ENCODE results near the gene AANAT. TPM values are rescaled to one million over a fixed set of nuclear protein-coding genes. Genes with fewer than 3 reads are reported as not detected.

Gene AANAT
- total RNA-seq, 2 experiments from 2014 or later: 0.36 TPM; not detected in 1

GRCh38 chr17:76437467-76438402 is 29.7 kb upstream of the AANAT start:
- Mint-ChIP-seq H3K4me1 (peaks cover 27% of the 10 kb centered on the region), H3K9me3 (no peaks in the 10 kb centered on the region), H3K27me3 (no peaks in the 10 kb centered on the region), H3K36me3 (peaks cover 7% of the 10 kb centered on the region), H3K27ac (no peak overlapping the region), H3K4me3 (no peak overlapping the region)
- DNase-seq: no peak

DNA sequence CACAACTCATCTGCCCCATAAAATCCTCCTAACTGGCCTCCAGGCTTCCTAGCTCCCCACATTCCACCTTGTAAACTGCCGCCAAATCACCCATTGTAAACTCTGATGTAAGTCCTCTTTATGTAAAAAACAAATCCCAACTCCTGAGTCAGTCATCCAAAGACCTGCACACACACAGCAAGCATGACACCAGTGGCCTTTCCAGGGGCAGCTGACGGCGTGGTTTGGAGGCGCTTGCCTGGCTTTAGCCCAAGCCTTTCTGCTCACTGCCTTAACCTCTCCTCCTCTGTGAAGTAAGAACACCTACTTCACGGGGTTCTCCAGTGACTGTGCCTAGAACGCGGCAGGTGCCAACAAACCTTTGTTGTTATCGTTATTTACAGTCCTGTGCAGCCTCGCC is 28.5 kb upstream of the AANAT start:
- no peak overlapping the region for H3K27ac Mint-ChIP-seq
- no peak for DNase-seq
- H3K4me3 Mint-ChIP-seq: no peak overlapping the region
- no peaks in the 10 kb centered on the region for H3K9me3 Mint-ChIP-seq
- H3K27me3 Mint-ChIP-seq: no peaks in the 10 kb centered on the region
- peaks cover 12% of the 10 kb centered on the region for H3K36me3 Mint-ChIP-seq
- peaks cover 33% of the 10 kb centered on the region for H3K4me1 Mint-ChIP-seq

- no peaks in the 10 kb centered on the region for H3K9me3 Mint-ChIP-seq
- no peak overlapping the region for H3K27ac Mint-ChIP-seq
- peaks cover 12% of the 10 kb centered on the region for H3K36me3 Mint-ChIP-seq
- H3K4me3 Mint-ChIP-seq: no peak overlapping the region
- H3K27me3 Mint-ChIP-seq: no peaks in the 10 kb centered on the region
- DNase-seq: no peak
- H3K4me1 Mint-ChIP-seq: peaks cover 35% of the 10 kb centered on the region
These were observed 28.0 kb upstream of the AANAT start for GRCh38 chr17:76439314-76439928.

GRCh38 chr17:76440751-76441362 is 26.5 kb upstream of the AANAT start:
- H3K36me3 Mint-ChIP-seq: peaks cover 12% of the 10 kb centered on the region
- no peak overlapping the region for H3K4me3 Mint-ChIP-seq
- H3K4me1 Mint-ChIP-seq: peaks cover 48% of the 10 kb centered on the region
- DNase-seq: no peak
- no peaks in the 10 kb centered on the region for H3K27me3 Mint-ChIP-seq
- H3K9me3 Mint-ChIP-seq: no peaks in the 10 kb centered on the region
- H3K27ac Mint-ChIP-seq: no peak overlapping the region

GRCh38 chr17:76441686-76442340 is 25.6 kb upstream of the AANAT start:
- peaks cover 12% of the 10 kb centered on the region for H3K36me3 Mint-ChIP-seq
- H3K27me3 Mint-ChIP-seq: no peaks in the 10 kb centered on the region
- no peak for DNase-seq
- no peaks in the 10 kb centered on the region for H3K9me3 Mint-ChIP-seq
- H3K27ac Mint-ChIP-seq: no peak overlapping the region
- no peak overlapping the region for H3K4me3 Mint-ChIP-seq
- H3K4me1 Mint-ChIP-seq: peaks cover 57% of the 10 kb centered on the region

DNA sequence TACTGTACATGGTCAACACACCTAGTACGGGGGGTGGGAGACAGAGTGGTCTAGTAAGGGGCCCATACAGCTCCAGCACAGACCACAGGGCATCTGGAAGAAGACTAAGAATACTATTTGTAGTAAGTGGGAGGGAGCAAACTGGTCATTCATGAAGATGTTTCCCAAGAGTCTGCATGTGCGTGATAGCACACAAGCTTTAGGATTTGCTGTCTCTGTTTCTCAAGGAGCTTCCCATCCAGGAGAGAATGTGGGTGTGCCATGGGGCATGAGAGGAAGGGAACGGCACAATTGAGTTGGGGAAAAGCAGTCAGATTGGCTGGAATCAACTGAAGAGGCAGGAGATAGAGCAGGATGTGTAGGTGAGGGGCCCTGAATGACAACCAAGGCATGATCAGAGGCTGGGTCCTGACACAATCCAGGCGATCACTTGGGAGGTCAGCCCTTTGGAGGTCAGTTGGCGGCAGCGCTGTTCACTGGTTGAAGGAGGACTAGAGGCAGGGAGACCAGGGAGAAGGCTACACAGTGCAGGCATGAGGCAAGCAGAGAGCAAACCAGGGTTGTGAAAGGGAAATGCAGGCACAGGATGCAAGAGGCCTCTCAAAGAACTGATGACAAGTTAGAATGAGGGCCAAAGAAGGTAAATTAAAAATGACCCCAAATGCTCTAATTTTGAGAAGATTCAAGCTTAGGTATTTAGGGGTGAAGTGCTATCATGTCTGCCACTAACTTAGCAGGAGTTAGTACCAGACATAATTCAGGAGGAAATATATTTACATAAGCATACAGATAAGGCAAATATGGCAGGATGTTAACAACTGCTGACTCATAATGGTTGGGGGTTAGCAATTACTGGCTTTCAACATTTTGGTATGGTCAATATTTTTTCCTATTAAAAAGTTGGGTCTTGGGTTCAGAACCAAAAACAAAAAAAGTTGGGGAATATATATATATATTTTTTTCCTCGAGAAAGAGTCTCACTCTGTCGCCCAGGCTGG is 24.8 kb upstream of the AANAT start:
- Mint-ChIP-seq H3K36me3 (peaks cover 12% of the 10 kb centered on the region), H3K4me3 (no peak overlapping the region), H3K9me3 (no peaks in the 10 kb centered on the region), H3K4me1 (peaks cover 65% of the 10 kb centered on the region), H3K27ac (no peak overlapping the region), H3K27me3 (no peaks in the 10 kb centered on the region)
- DNase-seq: no peak

DNA sequence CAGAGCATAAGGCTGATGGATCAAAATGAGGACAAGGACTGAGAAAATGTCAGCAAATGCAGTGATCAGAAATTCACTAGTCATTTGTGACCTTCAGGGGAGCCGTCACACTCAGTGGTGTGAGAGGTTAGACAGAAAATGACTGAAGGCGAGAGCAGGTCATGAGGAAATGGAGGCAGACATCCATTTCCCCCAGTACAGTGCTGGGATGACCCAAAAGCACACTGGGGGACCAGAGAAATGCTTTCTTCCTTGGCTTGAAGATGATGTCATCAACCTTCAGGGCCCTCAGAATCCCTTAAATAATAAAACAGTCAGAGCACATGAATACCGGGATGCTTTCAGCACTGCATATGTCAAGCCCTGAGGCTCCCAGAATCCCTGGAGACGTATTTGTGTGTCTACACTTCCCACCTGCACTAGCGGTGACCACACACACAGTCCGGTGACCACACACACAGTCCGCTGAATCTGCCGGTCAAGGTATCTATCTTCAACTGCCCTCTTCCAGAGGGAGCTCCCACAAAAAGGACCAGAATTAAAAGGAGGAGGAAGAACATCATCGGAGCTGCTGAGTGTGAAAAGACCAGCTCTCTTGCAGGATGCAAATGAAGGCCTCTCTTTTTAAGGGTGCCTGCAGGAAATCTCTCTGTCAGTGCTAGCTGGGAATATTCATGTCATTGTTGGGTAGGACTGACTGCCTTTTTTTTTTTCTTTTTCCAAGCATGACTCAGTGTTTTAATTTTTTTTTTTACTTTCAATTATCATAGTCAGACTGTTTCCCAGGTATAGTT is 22.7 kb upstream of the AANAT start:
- H3K4me3 Mint-ChIP-seq: peak overlapping the region; percentile 26
- no peak overlapping the region for H3K27ac Mint-ChIP-seq
- no peaks in the 10 kb centered on the region for H3K27me3 Mint-ChIP-seq
- no peaks in the 10 kb centered on the region for H3K9me3 Mint-ChIP-seq
- H3K4me1 Mint-ChIP-seq: peaks cover 73% of the 10 kb centered on the region
- H3K36me3 Mint-ChIP-seq: peaks cover 13% of the 10 kb centered on the region
- DNase-seq: no peak

DNA sequence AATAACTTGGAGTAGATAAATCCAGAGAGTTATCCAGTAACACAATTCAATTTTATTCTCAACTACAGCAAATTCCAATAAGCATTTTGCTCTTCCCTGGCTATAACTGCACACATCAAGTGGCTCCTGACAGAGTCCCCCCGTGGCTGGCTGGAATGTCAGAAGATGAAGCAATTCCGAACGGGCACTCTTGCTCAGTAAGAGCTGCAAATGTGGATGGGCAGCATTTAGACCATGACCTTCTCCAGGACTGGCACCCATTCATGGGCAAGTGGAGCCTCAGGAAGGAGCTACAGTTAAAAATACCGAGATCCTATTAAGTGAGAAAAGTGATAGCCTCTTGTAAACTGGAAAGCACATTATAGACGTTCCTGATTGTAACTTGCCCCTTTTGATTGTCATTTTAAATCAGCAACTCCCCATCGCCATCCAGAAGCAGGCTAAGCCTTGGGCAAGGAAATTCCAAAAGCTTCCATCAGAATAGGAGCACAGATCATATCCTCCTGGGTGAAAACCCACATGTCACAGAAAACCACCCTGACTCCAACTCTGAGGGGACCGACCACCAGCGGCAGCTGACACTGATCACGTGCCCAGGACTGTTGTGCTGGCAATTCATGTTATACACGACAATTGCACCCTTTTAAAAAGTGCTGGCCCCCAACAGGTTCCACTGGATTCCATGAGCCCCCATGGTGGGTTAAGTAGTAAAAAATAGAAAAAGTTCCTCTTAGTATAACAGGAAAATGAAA is 21.5 kb upstream of the AANAT start:
- Mint-ChIP-seq H3K4me3 (no peak overlapping the region), H3K27me3 (no peaks in the 10 kb centered on the region)

DNA sequence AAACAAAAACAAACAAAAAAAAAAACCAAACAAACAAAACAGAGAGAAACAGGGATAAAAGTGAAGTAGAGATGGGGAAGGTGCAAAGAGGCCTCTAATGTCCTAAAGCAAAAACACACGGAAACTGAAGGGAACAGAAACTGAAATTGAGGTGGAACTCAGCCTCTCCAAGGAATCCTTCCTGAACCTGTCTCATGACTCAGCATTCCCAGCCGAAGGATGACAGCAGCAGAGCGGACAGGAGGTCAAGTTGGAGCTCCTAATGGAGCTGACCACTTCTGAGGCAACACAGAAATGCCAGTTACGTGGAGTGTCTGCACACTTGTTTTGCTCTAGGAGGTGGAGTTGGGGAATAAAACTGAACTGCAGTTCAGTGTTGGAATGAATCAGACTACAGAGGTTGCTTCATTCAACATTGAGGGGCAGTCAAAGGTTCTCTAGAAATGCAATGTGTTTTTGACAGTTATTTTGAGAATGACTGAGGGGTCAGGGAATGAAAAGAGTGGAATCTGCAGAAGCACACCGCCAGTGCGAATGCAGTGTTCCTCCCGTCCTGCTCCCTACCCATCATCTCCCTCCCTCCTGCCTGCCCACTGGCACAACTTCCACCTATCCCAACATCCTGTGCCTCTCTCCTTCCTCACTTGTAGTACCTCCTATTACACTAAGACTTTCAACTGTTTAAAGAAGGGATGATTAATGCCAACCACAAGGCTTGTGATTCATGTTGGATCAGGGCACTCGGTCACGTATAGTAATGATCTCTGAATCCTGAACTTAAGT is 20.8 kb upstream of the AANAT start:
- H3K9me3 Mint-ChIP-seq: no peaks in the 10 kb centered on the region
- H3K4me3 Mint-ChIP-seq: no peak overlapping the region
- H3K27ac Mint-ChIP-seq: no peak overlapping the region
- no peak for DNase-seq
- H3K27me3 Mint-ChIP-seq: no peaks in the 10 kb centered on the region
- peaks cover 13% of the 10 kb centered on the region for H3K36me3 Mint-ChIP-seq
- H3K4me1 Mint-ChIP-seq: peaks cover 80% of the 10 kb centered on the region

More for the DNA sequence above, 21.5 kb upstream of the AANAT start:
- peaks cover 13% of the 10 kb centered on the region for H3K36me3 Mint-ChIP-seq
- no peaks in the 10 kb centered on the region for H3K9me3 Mint-ChIP-seq
- H3K4me1 Mint-ChIP-seq: peaks cover 79% of the 10 kb centered on the region
- no peak for DNase-seq
- no peak overlapping the region for H3K27ac Mint-ChIP-seq

GRCh38 chr17:76447931-76448652 is 19.3 kb upstream of the AANAT start:
- Mint-ChIP-seq H3K9me3 (no peaks in the 10 kb centered on the region), H3K27me3 (no peaks in the 10 kb centered on the region), H3K27ac (no peak overlapping the region), H3K4me3 (no peak overlapping the region), H3K4me1 (peaks cover 73% of the 10 kb centered on the region), H3K36me3 (peaks cover 8% of the 10 kb centered on the region)
- no peak for DNase-seq

GRCh38 chr17:76449126-76449525 is 18.3 kb upstream of the AANAT start:
- peaks cover 1% of the 10 kb centered on the region for H3K9me3 Mint-ChIP-seq
- no peak for DNase-seq
- H3K27ac Mint-ChIP-seq: no peak overlapping the region
- H3K4me3 Mint-ChIP-seq: no peak overlapping the region
- no peaks in the 10 kb centered on the region for H3K27me3 Mint-ChIP-seq
- H3K36me3 Mint-ChIP-seq: peaks cover 4% of the 10 kb centered on the region
- peaks cover 71% of the 10 kb centered on the region for H3K4me1 Mint-ChIP-seq

DNA sequence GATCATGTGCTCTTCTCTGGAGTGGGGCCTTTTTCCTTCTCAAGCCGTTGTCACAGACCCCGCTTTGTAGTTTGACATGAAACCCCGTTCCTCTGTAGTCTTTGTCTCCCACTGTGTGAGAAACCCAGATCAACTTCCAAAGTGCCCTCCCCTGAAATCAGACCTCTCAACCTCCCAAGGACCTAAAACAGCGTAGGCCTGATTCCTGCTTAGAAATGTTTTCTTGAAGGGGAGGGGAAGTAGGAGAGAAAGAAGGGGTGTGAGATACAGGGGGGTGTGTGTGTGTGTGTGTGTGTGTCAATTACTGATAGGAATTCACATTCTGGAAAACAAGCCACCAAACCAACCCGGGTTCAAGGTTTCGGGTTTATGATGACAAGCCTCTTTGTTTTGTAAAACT is 15.9 kb upstream of the AANAT start:
- H3K27ac Mint-ChIP-seq: no peak overlapping the region
- H3K36me3 Mint-ChIP-seq: peaks cover 4% of the 10 kb centered on the region
- H3K4me1 Mint-ChIP-seq: peaks cover 49% of the 10 kb centered on the region
- no peak for DNase-seq
- peaks cover 1% of the 10 kb centered on the region for H3K9me3 Mint-ChIP-seq
- peak overlapping the region; percentile 90 for H3K4me3 Mint-ChIP-seq
- no peaks in the 10 kb centered on the region for H3K27me3 Mint-ChIP-seq

Measured in activated naive CD8-positive, alpha-beta T cell treated with anti-CD3 and anti-CD28 coated beads for 36 hours (primary cell).